Astrocyte of the spinal cord (primary cell): ENCODE measurements around the gene PROSER3.

Experiments used
- DNase-seq: peaks from one replicate; pipeline ENCODE4 v3.0.0; 2011; ENCODE audit warnings: low read depth, low spot score
- H3K4me3 ChIP-seq: 2 replicates; pipeline ENCODE4 v1.5.1; 2011; ENCODE audit warnings: low read depth, mild to moderate bottlenecking, low read length, moderate library complexity
- in situ Hi-C: cut with HindIII; loops from 2 replicates; pipeline ENCODE4 v1.10.0; 2017; ENCODE audit warnings: low sequenced_read_pairs
- TF ChIP-seq, protein P1 (sequence below): IDR thresholded peaks from 2 replicates; pipeline ENCODE4 v1.5.1; 2012; ENCODE audit warnings: low read depth, mild to moderate bottlenecking, low read length, inconsistent platforms

Gene PROSER3

DNA sequence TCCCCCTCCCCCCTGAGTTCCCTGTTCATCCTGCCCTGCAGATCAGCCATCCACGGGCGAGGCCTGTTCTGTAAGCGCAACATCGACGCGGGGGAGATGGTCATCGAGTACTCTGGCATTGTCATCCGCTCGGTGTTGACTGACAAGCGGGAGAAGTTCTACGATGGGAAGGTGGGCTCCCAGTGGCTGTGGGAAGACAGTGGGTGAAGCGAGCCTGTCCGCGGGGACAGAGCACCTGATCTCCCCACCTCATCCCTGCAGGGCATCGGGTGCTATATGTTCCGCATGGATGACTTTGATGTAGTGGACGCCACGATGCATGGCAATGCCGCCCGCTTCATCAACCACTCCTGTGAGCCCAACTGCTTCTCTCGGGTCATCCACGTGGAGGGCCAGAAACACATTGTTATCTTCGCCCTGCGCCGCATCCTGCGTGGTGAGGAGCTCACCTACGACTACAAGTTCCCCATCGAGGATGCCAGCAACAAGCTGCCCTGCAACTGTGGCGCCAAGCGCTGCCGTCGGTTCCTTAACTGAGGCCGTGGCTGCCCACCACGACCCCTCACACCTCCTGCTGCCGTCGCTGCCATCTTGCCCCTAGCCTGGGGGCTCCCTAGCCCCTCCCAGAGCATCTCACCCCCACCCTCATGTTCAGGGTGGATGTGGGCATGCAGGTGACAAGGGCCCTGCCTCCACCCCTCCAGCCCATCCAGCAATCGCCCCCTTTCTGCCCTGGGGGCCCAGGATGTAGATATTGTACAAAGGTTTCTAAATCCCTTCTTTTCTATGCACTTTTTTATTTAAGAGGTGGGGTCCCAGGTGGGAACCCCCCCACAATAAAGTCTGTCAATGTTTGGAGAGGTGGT lies 19.7 kb upstream of the PROSER3 start:
- no peak for DNase-seq
- H3K4me3 ChIP-seq, result no peak overlapping the region
- in situ Hi-C loops, result no loop called here
- TF ChIP-seq, protein P1, sequence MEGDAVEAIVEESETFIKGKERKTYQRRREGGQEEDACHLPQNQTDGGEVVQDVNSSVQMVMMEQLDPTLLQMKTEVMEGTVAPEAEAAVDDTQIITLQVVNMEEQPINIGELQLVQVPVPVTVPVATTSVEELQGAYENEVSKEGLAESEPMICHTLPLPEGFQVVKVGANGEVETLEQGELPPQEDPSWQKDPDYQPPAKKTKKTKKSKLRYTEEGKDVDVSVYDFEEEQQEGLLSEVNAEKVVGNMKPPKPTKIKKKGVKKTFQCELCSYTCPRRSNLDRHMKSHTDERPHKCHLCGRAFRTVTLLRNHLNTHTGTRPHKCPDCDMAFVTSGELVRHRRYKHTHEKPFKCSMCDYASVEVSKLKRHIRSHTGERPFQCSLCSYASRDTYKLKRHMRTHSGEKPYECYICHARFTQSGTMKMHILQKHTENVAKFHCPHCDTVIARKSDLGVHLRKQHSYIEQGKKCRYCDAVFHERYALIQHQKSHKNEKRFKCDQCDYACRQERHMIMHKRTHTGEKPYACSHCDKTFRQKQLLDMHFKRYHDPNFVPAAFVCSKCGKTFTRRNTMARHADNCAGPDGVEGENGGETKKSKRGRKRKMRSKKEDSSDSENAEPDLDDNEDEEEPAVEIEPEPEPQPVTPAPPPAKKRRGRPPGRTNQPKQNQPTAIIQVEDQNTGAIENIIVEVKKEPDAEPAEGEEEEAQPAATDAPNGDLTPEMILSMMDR, result no peak

DNA sequence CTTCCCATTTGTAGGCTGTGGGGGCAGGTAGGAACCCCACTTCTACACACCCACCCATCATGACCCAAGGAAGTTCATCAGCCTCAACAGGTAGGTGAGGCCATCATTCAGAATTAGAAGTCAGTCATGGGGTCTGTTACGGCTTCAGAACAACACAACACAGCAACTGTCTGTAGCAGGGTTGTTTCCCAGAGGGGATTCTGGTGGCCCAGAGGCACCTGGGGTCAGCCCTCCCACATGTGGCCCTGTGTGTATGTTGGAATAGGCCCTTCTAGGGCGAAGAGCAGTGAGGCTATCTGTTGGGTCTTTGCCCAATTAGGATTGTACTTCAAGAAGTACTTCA lies 19.1 kb upstream of the PROSER3 start:
- no peak overlapping the region for H3K4me3 ChIP-seq
- TF ChIP-seq, protein P1, result no peak
- in situ Hi-C loops, result no loop called here
- DNase-seq, result no peak

DNA sequence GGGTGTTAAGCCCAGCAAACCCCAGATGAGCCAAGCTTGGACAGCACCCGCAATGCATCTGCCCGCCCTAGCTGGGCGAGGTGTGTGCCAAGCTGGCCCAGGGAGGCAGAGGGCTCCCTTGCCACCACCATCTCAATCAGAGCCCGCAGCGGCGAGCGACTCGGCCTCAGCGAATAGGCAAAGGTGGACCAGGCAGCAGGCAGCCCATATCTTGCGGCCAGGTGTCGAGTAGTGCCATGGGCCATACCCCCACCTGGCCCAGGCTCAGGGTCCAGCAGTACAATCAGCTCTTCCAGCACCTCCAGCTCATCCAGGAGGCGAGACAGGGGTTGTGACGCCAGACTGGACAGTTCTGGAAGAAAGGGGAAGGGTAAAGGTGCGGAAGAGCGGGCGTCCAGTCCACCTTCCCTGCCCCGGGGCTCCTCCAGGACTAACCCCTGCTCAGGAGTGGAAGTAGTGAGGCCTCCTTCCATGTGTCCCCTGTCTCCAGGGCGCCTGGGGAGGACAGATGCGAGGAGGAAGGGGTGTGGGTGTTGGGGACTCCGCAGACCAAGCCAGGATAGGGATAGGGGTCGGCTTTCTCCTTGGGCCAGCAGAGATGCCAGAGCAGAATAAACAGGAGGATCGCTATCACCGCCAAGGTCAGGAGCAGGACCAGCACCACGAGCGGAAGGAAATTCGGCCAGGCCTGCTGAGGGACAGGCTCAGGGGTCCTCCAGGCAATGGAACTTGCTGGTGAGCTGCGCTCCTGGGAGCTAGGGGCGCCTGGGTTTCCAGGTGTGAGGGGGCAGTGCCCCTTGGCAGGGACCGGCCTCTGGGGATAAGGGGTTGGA lies 18.5 kb upstream of the PROSER3 start:
- peak overlapping the region; percentile 57 for H3K4me3 ChIP-seq
- no peak for DNase-seq
- in situ Hi-C loops, result no loop called here
- TF ChIP-seq, protein P1, result no peak

DNA sequence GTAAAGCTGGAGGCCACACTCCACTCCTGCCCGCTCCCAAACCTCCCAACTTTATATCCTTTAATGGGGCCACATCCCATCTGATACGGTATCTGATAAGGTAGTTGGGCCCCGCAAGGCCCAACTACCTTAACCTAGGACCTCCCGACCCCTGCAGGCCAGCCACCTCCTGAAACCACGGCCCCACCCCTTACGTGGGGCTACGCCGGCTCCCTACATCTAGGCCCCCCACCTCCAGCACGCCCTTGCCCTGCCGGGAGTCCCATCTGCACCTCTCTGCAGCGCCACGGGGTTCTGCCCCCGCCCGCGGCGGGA lies 17.9 kb upstream of the PROSER3 start:
- in situ Hi-C loops, result no loop called here
- peak overlapping the region; percentile 57 for H3K4me3 ChIP-seq
- no peak for DNase-seq
- TF ChIP-seq, protein P1, result no peak

DNA sequence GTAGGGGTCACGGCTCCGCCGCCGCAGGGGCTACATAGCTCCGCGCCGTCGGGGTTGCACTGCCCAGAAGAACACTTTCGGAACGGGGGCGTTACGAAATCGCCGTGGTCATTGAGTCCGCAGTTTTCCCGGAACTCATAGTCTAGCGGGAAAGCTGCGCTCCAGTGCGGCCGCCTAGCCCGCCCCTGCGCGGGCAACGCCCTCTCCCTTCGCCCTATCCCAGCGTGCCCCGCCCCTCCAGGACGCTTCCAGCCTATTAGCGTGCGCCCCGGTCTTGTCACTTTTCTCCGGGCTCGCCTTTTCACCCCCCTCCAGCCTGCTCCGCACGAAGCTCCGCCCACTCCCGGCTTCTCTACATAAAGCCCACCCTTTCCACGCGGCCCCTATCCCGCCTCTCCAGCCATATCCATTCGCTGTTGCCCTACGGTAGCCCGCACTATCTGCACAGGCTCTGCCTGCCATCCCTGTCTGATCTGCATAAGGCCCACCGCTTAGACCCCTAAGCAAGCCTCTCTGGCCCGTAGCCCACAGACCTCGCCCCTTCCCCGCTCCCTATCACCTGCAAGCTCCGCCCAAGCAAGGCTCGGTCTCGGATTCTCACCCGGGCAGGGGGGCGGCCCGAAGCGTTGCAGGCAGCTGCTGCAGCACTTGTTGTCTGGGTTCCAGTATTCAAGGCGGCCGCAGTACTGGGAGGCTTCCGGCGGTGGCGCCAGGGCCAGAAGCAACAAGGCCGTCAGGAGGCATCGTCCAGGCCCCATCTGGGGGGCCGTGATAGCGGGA lies 17.4 kb upstream of the PROSER3 start:
- in situ Hi-C loops, result no loop called here
- peak; percentile 97 for DNase-seq
- H3K4me3 ChIP-seq, result peak overlapping the region; percentile 57
- TF ChIP-seq, protein P1, result peak; percentile 21

DNA sequence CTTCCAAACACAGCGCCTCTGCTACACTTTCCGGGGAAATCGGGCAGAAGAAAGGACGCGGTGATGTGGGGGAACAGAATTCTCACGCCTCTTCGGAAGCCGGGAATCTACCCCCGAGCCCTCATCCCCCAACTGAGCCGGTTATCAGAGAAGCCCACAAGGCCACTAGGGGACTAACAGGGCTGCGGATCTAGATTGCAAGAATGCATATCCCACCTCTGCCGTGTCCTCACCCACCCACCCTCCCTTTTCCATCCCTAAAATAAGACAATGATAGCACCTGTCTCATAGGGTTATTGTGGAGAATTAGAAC lies 16.8 kb upstream of the PROSER3 start:
- in situ Hi-C loops, result no loop called here
- DNase-seq, result no peak
- peak overlapping the region; percentile 57 for H3K4me3 ChIP-seq
- TF ChIP-seq, protein P1, result no peak
